Prostate gland (tissue), 2 donors: ENCODE results near the gene RMND5A.

Source experiments
- POLR2A ChIP-seq: fragments of 450-650 bp; IDR thresholded peaks from one replicate; pipeline ENCODE4 v1.6.1; 2016; ENCODE audit warnings: antibody characterized with exemption, mild to moderate bottlenecking
- TF ChIP-seq, protein P1 (sequence below), 4 experiments: fragments of 200-600 bp in 2 of 4; fragments of 450-650 bp in 2 of 4; sonication (generic) in 2 of 4; IDR thresholded peaks; 1 replicate in 3 of 4; 2 replicates in 1 of 4; pipeline ENCODE4 v1.5.1; 2016 to 2019; ENCODE audit warnings: antibody characterized with exemption in 4 of 4, mild to moderate bottlenecking in 2 of 4, moderate library complexity in 2 of 4

DNA sequence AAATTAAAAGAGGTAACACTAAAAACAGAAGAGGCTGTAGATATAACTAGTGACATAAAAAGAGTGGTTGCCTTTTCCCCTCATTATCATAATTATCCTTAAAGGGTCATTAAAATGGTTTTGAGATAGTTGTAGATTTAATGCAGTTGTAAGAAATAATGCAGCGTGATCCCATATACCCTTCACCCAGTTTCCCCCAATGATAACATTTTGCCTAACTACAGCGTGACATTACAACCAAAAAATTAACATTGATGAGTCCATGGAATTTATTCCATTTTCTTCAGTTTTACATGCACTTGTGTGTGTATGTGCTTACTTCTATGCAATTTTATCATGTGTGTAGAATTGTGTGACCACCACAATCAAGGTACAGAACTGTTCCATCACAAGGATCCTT lies 13.2 kb upstream of the RMND5A start:
- TF ChIP-seq, protein P1, sequence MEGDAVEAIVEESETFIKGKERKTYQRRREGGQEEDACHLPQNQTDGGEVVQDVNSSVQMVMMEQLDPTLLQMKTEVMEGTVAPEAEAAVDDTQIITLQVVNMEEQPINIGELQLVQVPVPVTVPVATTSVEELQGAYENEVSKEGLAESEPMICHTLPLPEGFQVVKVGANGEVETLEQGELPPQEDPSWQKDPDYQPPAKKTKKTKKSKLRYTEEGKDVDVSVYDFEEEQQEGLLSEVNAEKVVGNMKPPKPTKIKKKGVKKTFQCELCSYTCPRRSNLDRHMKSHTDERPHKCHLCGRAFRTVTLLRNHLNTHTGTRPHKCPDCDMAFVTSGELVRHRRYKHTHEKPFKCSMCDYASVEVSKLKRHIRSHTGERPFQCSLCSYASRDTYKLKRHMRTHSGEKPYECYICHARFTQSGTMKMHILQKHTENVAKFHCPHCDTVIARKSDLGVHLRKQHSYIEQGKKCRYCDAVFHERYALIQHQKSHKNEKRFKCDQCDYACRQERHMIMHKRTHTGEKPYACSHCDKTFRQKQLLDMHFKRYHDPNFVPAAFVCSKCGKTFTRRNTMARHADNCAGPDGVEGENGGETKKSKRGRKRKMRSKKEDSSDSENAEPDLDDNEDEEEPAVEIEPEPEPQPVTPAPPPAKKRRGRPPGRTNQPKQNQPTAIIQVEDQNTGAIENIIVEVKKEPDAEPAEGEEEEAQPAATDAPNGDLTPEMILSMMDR (IDR thresholded peaks at IDR 0.05): no peak
- TF ChIP-seq POLR2A: no peak
